IMR-90 (cell line): ENCODE results near the gene TESK2.

Experiments used
- BHLHE40 ChIP-seq: fragments of 150-350 bp; IDR thresholded peaks from 2 replicates; pipeline ENCODE4 v1.6.1; 2016; ENCODE audit warnings: mild to moderate bottlenecking, low read depth, low read length
- CEBPB ChIP-seq: IDR thresholded peaks from 2 replicates; pipeline ENCODE4 v1.6.1; 2012; ENCODE audit warnings: low read depth, low read length, improper control_type of control experiment
- CTCF ChIP-seq: conservative IDR thresholded peaks from 2 replicates; pipeline ENCODE4 v1.5.1; 2012; ENCODE audit warnings: mild to moderate bottlenecking, low read depth, low read length, improper control_type of control experiment
- ELK1 ChIP-seq: fragments of 150-350 bp; IDR thresholded peaks from 2 replicates; pipeline ENCODE4 v1.6.1; 2016; ENCODE audit warnings: low read depth, mild to moderate bottlenecking, low read length, moderate library complexity, borderline replicate concordance
- MAFK ChIP-seq: IDR thresholded peaks from 2 replicates; pipeline ENCODE4 v1.6.1; 2012; ENCODE audit warnings: low read depth, low read length, improper control_type of control experiment
- MXI1 ChIP-seq: IDR thresholded peaks from 2 replicates; pipeline ENCODE4 v1.6.1; 2012; ENCODE audit warnings: low read depth, mild to moderate bottlenecking, low read length, moderate library complexity, borderline replicate concordance
- POLR2A ChIP-seq: IDR thresholded peaks from 2 replicates; pipeline ENCODE4 v1.6.1; 2012; ENCODE audit warnings: mild to moderate bottlenecking, low read depth, low read length
- RAD21 ChIP-seq: IDR thresholded peaks from 2 replicates; pipeline ENCODE4 v1.6.1; 2012; ENCODE audit warnings: low read length, improper control_type of control experiment
- RCOR1 ChIP-seq: IDR thresholded peaks from 2 replicates; pipeline ENCODE4 v1.6.1; 2012; ENCODE audit warnings: mild to moderate bottlenecking, low read length, improper control_type of control experiment; ENCODE audit not compliant: insufficient replicate concordance

GRCh38 chr1:45448357-45448756 lies 42.6 kb downstream of the TESK2 start:
- no peak for TF ChIP-seq CTCF
- no peak for TF ChIP-seq RCOR1
- TF ChIP-seq MAFK: no peak
- TF ChIP-seq BHLHE40: no peak
- TF ChIP-seq POLR2A: no peak
- TF ChIP-seq MXI1: no peak
- TF ChIP-seq ELK1: no peak
- TF ChIP-seq RAD21: no peak
- TF ChIP-seq CEBPB: no peak
